ENCODE results near the gene ANKUB1. TPM values are rescaled to one million over a fixed set of nuclear protein-coding genes. Genes with fewer than 3 reads are reported as not detected.

The ANKUB1 gene
- total RNA-seq, 1 experiment from 2014 or later, result not detected

DNA sequence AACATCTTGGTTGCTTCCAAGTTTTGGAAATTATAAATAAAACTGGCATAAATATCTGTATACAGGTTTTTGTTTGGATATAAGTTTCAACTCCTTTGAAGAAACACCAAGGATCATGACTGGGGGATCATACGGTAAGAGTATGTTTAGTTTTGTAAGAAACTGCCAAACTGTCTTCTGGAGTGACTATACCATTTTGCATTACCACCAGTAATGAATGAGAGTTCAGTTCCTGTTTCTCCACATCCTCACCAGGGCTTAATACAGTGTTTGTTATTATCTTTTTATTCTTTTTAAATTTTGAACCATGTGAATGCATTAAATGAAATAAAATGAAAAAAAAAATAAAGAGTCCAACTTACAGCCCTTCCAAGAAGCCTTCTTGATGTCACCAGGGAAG, 3.7 kb upstream of the ANKUB1 start:
- Histone ChIP-seq H3K4me1 (replicated peaks) (peaks cover 14% of the 10 kb centered on the region), H3K4me3 (no peak overlapping the region)
- no peak for DNase-seq (ENCODE audit: low read depth in 1 of 2, low spot score in 2 of 2)

DNA sequence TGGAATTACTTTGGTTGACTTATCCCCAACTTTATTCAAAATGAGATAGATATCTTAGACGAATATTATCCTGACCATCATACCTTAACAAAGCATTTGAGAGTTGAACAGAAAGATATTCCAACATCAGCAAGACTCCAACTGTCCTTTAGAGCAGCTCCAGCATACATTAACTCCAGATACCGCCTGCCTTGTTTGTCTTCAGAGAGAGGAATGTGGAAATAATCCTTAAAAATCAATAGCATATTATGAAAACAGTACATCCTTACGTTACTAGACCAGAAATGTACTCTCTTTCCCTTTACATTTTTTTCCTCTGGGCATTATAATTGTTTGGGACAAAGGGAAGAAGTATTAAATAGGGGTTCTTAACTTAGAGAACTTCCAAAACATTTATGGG, 1.7 kb downstream of the ANKUB1 start:
- Histone ChIP-seq H3K36me3 (no peaks in the 10 kb centered on the region), H3K4me1 (replicated peaks) (peaks cover 27% of the 10 kb centered on the region), H3K9me3 (replicated peaks) (no peaks in the 10 kb centered on the region), H3K27ac (peak overlapping the region; percentile 50), H3K27me3 (replicated peaks) (no peaks in the 10 kb centered on the region), H3K4me3 (no peak overlapping the region)
- DNase-seq (ENCODE audit: low read depth in 1 of 2, low spot score in 2 of 2), result no peak

More for the DNA sequence above, 3.7 kb upstream of the ANKUB1 start:
- H3K27me3 ChIP-seq (replicated peaks), result no peaks in the 10 kb centered on the region
- H3K36me3 ChIP-seq, result no peaks in the 10 kb centered on the region
- no peaks in the 10 kb centered on the region for H3K9me3 ChIP-seq (replicated peaks)
- no peak overlapping the region for H3K27ac ChIP-seq

DNA sequence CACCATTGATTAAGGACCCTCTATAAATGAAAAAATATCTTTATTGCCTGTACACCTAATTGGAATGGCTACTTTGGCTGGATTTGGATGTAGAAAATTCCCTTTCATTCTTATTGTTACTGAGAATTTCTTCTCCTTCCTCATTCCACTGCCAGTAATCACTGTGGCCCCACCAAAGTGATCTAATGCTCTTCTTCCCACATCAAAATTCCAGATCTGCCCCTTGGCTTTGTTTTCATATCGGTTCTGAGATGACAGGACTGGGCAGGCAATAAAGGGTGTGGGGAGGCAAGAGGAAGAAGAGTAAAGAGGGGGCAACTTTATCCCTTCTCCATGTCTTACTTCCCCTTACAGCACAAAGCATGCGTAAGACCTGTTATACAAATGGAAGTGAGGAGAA, 2.1 kb downstream of the ANKUB1 start:
- Histone ChIP-seq H3K27ac (peak overlapping the region; percentile 50), H3K36me3 (no peaks in the 10 kb centered on the region), H3K4me1 (replicated peaks) (peaks cover 27% of the 10 kb centered on the region), H3K9me3 (replicated peaks) (no peaks in the 10 kb centered on the region), H3K27me3 (replicated peaks) (no peaks in the 10 kb centered on the region), H3K4me3 (no peak overlapping the region)
- peak; percentile 48 to 53 for DNase-seq (ENCODE audit: low read depth in 1 of 2, low spot score in 2 of 2)

DNA sequence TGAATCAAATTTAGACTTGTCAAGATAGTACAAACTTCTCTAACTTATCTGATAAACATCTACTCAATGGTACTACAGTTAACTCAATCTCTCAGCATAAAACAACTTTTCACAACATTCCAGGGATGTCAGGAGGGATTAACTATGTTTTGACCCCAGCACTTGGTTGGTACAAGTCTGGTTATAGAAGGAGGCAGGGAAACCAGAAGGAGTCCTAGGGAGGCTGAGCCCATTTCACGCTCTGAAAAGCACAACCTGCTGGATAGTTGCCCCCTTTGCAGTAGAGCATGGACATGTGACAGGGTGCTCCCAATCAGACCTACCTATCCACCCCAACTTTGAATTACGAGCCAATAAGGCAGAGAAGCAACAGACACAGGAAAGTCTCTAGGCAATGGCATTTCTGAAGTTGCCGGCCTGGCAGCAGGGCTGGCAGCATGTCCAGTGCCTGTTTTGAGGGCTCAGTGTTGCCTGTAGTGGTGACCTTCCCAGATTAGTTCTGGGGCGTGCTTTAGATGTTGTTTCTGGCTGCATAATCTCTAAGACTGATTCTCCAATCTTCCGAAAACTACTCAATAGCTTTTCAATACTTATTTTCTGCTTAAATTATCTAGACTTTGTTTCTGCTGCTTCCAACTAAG, 8.2 kb downstream of the ANKUB1 start:
- no peaks in the 10 kb centered on the region for H3K36me3 ChIP-seq
- peak; percentile 66 to 94 for DNase-seq (ENCODE audit: low read depth in 1 of 2, low spot score in 2 of 2)
- no peak overlapping the region for H3K4me3 ChIP-seq
- peaks cover 35% of the 10 kb centered on the region for H3K4me1 ChIP-seq (replicated peaks)
- peak overlapping the region; percentile 85 for H3K27ac ChIP-seq
- H3K27me3 ChIP-seq (replicated peaks), result no peaks in the 10 kb centered on the region
- no peaks in the 10 kb centered on the region for H3K9me3 ChIP-seq (replicated peaks)

DNA sequence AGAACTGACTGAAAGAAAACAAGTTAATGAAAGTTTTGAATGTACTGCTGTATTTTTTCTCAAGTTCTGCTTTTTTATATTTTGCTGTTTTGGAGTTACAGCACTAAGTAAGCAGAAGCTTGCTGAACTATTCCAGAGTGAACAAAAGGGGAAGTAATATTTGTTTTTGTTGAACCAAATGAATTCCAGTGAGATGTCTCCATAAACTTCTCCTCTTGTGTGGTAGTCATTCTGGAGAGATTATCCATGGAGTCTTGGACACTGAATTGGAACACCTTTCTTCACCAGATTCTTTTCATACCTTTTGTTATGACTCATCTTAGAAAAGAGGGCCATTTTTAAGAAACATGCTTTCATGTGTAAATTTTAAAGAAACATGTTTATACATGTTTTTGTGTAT, 8.8 kb downstream of the ANKUB1 start:
- H3K4me1 ChIP-seq (replicated peaks), result peaks cover 35% of the 10 kb centered on the region
- H3K27ac ChIP-seq, result peak overlapping the region; percentile 85
- no peaks in the 10 kb centered on the region for H3K27me3 ChIP-seq (replicated peaks)
- DNase-seq (ENCODE audit: low read depth in 1 of 2, low spot score in 2 of 2), result peak in 1 of 2 experiments; percentile 94
- no peak overlapping the region for H3K4me3 ChIP-seq
- H3K36me3 ChIP-seq, result no peaks in the 10 kb centered on the region
- no peaks in the 10 kb centered on the region for H3K9me3 ChIP-seq (replicated peaks)

DNA sequence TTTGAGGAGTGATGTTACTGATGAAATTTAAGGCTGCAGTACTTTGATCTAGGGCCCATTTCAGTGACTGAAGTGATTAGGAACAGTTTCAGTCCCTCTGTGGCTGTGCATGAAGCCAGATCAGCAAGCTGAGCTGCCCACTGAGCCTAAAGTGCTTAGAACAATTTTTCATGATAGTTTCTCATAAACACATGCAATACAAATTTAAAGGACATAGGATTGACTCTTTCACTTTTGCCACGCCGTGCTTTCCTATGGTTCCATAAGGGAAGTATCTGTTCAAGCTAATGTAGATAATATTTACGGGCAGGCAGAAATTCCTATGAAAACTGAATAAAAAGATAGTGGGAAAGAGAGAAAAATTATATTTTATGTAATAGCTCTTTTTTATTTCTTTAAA, 10.6 kb downstream of the ANKUB1 start:
- no peak for DNase-seq (ENCODE audit: low read depth in 1 of 2, low spot score in 2 of 2)
- peaks cover 35% of the 10 kb centered on the region for H3K4me1 ChIP-seq (replicated peaks)
- no peaks in the 10 kb centered on the region for H3K27me3 ChIP-seq (replicated peaks)
- H3K9me3 ChIP-seq (replicated peaks), result no peaks in the 10 kb centered on the region
- H3K36me3 ChIP-seq, result no peaks in the 10 kb centered on the region
- H3K4me3 ChIP-seq, result no peak overlapping the region
- H3K27ac ChIP-seq, result peak overlapping the region; percentile 85

DNA sequence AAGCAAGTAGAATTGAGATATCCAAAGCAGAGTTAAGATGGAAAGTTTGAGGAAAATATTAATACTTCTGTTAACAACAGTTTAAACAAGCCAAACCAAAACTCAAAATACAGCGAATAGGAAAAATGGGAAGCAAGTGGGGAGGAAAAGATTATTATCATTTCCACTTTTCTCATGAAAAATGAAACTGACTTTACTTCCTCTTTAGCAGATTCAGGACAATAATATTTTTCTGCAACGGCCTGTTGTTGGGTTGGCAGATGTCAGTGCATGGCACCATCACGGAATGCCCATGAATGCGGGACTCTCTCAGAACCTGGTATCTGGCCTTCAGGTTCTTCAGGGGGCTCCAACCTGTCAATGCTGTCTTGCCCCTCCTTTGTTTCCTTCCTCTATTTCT, 11.1 kb downstream of the ANKUB1 start:
- no peaks in the 10 kb centered on the region for H3K36me3 ChIP-seq
- H3K4me3 ChIP-seq, result no peak overlapping the region
- H3K9me3 ChIP-seq (replicated peaks), result no peaks in the 10 kb centered on the region
- no peak overlapping the region for H3K27ac ChIP-seq
- H3K4me1 ChIP-seq (replicated peaks), result peaks cover 36% of the 10 kb centered on the region
- DNase-seq (ENCODE audit: low read depth in 1 of 2, low spot score in 2 of 2), result no peak
- no peaks in the 10 kb centered on the region for H3K27me3 ChIP-seq (replicated peaks)

DNA sequence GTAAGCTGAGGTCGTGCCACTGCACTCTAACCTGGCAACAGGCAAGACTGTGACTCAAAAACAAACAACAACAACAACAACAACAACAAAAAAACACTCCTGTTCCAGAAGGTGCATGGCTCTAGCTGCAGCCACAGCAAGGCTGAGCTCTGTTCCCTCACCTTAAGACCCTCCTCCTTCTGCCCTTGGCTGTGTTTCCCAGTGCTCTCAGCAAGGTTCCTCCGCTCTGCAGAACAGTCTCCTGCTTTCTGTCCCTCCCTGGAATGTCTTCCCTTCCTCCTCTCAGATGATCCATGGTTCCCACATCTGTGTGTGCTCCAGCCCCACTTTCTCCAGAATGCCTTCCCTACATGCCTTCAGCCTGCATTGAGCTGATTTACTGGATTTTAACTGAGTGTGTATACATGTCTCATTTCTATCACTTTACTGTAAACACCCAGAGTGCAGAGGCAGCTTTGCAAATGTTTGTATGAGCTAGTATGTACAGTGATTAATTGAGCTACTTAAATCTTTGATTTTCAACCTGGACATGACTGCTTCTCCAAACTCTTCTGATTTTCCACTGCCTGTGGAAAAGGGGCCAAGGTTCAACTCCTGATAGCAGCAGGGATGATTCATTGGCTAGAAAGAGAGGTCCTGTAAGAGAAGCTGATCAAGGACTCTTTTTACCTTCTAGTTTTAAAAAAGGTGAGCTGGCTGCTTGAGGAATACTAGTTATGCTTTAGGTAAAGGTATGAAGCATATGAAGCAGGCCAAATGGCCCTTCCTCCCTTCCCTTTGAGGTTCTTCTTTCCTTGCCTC, 14.7 kb downstream of the ANKUB1 start:
- H3K4me3 ChIP-seq, result no peak overlapping the region
- no peak for DNase-seq (ENCODE audit: low read depth in 1 of 2, low spot score in 2 of 2)

DNA sequence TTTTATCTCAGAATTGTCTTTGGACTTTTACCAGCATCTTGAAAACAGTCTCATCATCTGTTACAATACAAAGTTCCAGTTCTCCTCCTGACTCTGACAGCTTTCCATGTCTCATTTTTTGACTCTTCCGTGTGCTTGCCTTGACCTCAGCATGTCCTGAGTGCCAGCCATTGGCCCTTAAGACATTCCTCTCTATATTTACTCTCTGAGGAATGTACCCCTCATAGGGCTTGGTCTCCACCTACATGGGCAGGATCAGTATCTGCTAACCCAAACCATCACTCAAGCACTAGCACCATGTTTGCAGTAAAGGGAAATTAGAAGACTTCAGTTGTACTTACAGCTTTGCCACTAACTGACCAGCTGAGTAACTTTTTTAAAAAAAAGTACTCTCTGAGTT, 16.2 kb downstream of the ANKUB1 start:
- Histone ChIP-seq H3K4me1 (replicated peaks) (peaks cover 14% of the 10 kb centered on the region), H3K27ac (no peak overlapping the region)
- no peak for DNase-seq (ENCODE audit: low read depth in 1 of 2, low spot score in 2 of 2)

More for the DNA sequence above, 14.7 kb downstream of the ANKUB1 start:
- H3K27ac ChIP-seq, result no peak overlapping the region
- no peaks in the 10 kb centered on the region for H3K36me3 ChIP-seq
- peaks cover 26% of the 10 kb centered on the region for H3K4me1 ChIP-seq (replicated peaks)
- no peaks in the 10 kb centered on the region for H3K27me3 ChIP-seq (replicated peaks)
- no peaks in the 10 kb centered on the region for H3K9me3 ChIP-seq (replicated peaks)

DNA sequence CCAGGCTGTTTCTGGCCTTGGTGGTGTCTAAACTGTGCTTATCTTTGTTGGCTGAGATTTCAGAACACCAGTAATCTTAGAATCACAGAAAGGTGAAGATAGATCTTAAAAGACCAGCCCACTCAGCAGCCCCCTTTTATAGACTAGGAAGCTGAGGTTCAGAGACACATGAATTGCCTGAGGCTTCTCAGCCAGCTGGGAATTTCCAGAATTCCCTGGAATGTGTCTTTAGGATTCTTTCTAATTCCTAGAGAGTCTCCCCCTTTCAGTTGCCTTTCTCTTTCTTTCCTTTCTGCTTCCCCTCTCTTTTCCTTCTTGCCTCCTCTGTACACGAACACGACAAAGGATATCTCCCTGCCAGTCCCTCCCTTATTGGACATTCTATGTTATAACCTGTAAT, 19.5 kb downstream of the ANKUB1 start:
- H3K36me3 ChIP-seq, result no peaks in the 10 kb centered on the region
- no peaks in the 10 kb centered on the region for H3K9me3 ChIP-seq (replicated peaks)
- peak in 1 of 2 experiments; percentile 10 for DNase-seq (ENCODE audit: low read depth in 1 of 2, low spot score in 2 of 2)
- peaks cover 12% of the 10 kb centered on the region for H3K4me1 ChIP-seq (replicated peaks)
- H3K27me3 ChIP-seq (replicated peaks), result no peaks in the 10 kb centered on the region
- no peak overlapping the region for H3K4me3 ChIP-seq
- H3K27ac ChIP-seq, result peak overlapping the region; percentile 9; the same call in 1 of the 2 replicates

More for the DNA sequence above, 16.2 kb downstream of the ANKUB1 start:
- Histone ChIP-seq H3K9me3 (replicated peaks) (no peaks in the 10 kb centered on the region), H3K4me3 (no peak overlapping the region), H3K27me3 (replicated peaks) (no peaks in the 10 kb centered on the region), H3K36me3 (no peaks in the 10 kb centered on the region)

DNA sequence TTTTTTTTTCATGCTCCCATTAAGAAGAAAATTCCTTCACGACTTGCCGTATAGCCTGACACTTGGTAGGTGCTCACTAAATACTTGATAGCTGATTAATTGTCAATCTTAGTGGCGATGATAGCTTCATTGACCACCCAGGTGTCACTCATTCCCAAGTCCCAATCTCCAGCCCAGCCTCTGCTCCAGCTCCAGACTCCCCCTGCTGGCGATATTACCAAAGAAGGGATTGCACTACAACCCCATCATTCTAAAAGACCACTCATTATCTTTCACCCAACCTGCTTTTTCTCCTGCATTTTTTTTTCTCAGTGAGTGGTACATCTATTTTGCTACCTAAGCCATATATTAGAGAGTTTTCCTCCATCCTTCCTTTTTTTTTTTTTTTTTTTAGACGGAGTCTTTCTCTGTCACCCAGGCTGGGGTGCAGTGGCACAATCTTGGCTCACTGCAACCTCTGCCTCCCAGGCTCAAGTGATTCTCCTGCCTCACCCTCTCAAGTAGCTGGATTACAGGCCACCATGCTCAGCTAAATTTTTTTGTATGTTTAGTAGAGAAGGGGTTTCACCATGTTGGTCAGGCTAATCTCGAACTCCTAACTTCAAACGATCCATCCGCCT, 20.6 kb downstream of the ANKUB1 start:
- no peak overlapping the region for H3K4me3 ChIP-seq
- peaks cover 12% of the 10 kb centered on the region for H3K4me1 ChIP-seq (replicated peaks)
- no peaks in the 10 kb centered on the region for H3K9me3 ChIP-seq (replicated peaks)

DNA sequence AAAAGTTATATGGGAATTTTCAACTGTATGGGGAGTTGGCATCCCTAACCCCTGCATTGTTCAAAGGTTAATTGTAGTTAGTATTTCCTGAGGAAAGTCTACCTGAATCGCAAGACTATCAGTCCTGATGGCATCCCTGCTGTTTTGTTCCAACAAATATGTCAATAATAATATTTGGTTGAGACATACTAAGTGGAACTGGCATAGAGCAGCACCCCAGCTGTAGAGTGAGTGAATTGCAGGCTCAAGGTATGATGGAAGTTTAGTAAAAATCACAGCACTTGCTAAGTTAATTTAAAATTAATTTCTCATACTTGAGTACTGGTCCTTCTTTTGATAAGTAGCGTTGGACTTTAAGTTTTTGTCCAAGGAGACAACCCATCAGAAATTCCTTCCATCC, 22.1 kb downstream of the ANKUB1 start:
- H3K27me3 ChIP-seq (replicated peaks), result no peaks in the 10 kb centered on the region
- no peak overlapping the region for H3K27ac ChIP-seq
- H3K4me3 ChIP-seq, result no peak overlapping the region
- H3K4me1 ChIP-seq (replicated peaks), result peaks cover 8% of the 10 kb centered on the region
- H3K9me3 ChIP-seq (replicated peaks), result no peaks in the 10 kb centered on the region
- H3K36me3 ChIP-seq, result no peaks in the 10 kb centered on the region
- DNase-seq (ENCODE audit: low read depth in 1 of 2, low spot score in 2 of 2), result no peak

More for the DNA sequence above, 20.6 kb downstream of the ANKUB1 start:
- H3K27me3 ChIP-seq (replicated peaks), result no peaks in the 10 kb centered on the region
- no peak overlapping the region for H3K27ac ChIP-seq
- H3K36me3 ChIP-seq, result no peaks in the 10 kb centered on the region
- DNase-seq (ENCODE audit: low read depth in 1 of 2, low spot score in 2 of 2), result peak; percentile 21 to 55

DNA sequence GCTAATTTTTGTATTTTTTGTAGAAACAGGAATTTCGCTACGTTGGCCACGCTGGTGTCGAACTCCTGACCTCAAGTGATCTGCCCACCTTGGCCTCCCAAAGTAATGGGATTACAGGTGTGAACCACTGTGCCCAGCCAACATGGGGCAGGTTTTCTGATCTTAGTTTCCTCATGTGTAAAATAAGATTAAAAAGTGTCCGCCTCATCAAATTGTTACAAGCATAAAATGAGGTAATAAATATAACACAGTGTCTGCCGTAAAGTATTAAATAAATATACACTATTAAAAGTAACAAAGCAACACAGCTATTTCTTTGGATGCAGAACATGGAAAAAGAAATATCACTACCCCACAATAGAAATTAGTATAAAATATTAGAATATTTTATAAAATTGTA, 23.6 kb downstream of the ANKUB1 start:
- H3K27me3 ChIP-seq (replicated peaks), result no peaks in the 10 kb centered on the region
- no peaks in the 10 kb centered on the region for H3K36me3 ChIP-seq
- no peaks in the 10 kb centered on the region for H3K9me3 ChIP-seq (replicated peaks)
- no peak overlapping the region for H3K27ac ChIP-seq
- no peak for DNase-seq (ENCODE audit: low read depth in 1 of 2, low spot score in 2 of 2)
- peaks cover 8% of the 10 kb centered on the region for H3K4me1 ChIP-seq (replicated peaks)
- no peak overlapping the region for H3K4me3 ChIP-seq

DNA sequence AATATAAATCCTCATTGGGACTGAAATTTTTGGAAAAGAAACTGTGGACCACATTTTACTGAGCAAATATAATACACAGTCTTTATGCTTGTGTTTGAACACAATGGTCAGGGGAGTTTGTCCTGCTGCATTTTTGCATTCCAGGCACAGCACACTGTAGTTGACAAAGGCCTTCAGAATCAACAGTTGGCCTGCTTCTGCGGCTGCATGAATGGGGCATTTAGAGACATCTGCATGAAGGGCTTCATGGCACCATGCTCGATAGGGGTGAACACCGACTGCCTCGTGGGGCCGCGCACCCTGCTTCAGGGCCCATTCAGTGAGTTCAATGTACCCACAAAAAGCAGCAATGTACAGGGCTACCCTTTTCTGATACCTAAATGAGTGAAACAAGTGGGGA, 24.6 kb downstream of the ANKUB1 start:
- Histone ChIP-seq H3K27me3 (replicated peaks) (no peaks in the 10 kb centered on the region), H3K9me3 (replicated peaks) (no peaks in the 10 kb centered on the region), H3K27ac (no peak overlapping the region), H3K4me3 (no peak overlapping the region), H3K36me3 (no peaks in the 10 kb centered on the region), H3K4me1 (replicated peaks) (peaks cover 3% of the 10 kb centered on the region)
- DNase-seq (ENCODE audit: low read depth in 1 of 2, low spot score in 2 of 2), result no peak
